WTC11 (cell line): ENCODE data around the gene NFIA.

ENCODE experiments used
- E2F5 ChIP-seq: sonication (generic); formaldehyde crosslinking; IDR thresholded peaks from 2 replicates; pipeline ENCODE4 v1.8.1; 2022; ENCODE audit warnings: mild to moderate bottlenecking, moderate library complexity, missing genetic modification reagents
- ESRRA ChIP-seq: sonication (generic); formaldehyde crosslinking; IDR thresholded peaks from 2 replicates; pipeline ENCODE4 v1.8.1; 2022; ENCODE audit warnings: mild to moderate bottlenecking, missing genetic modification reagents, borderline replicate concordance
- MLX ChIP-seq: sonication (generic); formaldehyde crosslinking; IDR thresholded peaks from 2 replicates; pipeline ENCODE4 v1.8.1; 2023; ENCODE audit warnings: mild to moderate bottlenecking, missing genetic modification reagents, moderate library complexity
- ZNF263 ChIP-seq: sonication (generic); formaldehyde crosslinking; IDR thresholded peaks from 2 replicates; pipeline ENCODE4 v1.8.1; 2022; ENCODE audit warnings: low read depth, mild to moderate bottlenecking, moderate library complexity, missing genetic modification reagents
- TF ChIP-seq, protein P1 (sequence below): fragments of 200-600 bp; IDR thresholded peaks from 2 replicates; pipeline ENCODE4 v1.8.0; 2022; ENCODE audit warnings: antibody characterized with exemption
- TF ChIP-seq, protein P2 (sequence below): sonication (generic); formaldehyde crosslinking; conservative IDR thresholded peaks from 2 replicates; pipeline ENCODE4 v1.8.1; 2023; ENCODE audit warnings: mild to moderate bottlenecking, low read depth, missing genetic modification reagents, moderate library complexity

DNA sequence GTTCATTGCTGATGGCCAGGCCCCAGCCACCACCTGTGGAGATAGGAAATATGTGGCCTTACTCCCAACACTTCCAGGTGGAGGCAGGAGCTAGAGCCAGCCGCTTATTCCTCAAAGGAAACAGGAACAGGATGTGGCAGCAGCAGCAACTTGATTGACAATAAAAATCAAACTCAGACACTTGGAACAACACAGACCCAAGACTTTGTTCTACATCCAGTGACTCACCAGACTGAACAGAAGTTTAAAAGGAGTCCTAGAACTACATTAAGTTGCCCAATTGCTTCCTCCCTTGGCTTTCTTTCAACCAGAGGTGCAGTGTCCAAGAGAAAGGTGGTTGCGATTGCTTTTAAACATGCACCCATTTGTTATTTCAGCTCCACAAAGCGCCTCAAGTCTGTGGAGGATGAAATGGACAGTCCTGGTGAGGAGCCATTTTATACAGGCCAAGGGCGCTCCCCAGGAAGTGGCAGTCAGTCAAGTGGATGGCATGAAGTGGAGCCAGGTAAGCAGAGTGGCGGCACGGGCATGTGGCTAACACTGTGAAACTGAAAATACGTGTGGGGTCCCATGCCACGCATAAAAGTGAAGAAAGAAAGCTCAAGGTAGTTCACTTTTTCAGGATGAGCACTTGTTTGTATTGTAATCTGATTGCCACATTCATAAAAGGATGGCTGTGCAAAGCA lies 276.6 kb downstream of the NFIA start:
- TF ChIP-seq, protein P1, sequence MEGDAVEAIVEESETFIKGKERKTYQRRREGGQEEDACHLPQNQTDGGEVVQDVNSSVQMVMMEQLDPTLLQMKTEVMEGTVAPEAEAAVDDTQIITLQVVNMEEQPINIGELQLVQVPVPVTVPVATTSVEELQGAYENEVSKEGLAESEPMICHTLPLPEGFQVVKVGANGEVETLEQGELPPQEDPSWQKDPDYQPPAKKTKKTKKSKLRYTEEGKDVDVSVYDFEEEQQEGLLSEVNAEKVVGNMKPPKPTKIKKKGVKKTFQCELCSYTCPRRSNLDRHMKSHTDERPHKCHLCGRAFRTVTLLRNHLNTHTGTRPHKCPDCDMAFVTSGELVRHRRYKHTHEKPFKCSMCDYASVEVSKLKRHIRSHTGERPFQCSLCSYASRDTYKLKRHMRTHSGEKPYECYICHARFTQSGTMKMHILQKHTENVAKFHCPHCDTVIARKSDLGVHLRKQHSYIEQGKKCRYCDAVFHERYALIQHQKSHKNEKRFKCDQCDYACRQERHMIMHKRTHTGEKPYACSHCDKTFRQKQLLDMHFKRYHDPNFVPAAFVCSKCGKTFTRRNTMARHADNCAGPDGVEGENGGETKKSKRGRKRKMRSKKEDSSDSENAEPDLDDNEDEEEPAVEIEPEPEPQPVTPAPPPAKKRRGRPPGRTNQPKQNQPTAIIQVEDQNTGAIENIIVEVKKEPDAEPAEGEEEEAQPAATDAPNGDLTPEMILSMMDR, result no peak
- TF ChIP-seq, protein P2, sequence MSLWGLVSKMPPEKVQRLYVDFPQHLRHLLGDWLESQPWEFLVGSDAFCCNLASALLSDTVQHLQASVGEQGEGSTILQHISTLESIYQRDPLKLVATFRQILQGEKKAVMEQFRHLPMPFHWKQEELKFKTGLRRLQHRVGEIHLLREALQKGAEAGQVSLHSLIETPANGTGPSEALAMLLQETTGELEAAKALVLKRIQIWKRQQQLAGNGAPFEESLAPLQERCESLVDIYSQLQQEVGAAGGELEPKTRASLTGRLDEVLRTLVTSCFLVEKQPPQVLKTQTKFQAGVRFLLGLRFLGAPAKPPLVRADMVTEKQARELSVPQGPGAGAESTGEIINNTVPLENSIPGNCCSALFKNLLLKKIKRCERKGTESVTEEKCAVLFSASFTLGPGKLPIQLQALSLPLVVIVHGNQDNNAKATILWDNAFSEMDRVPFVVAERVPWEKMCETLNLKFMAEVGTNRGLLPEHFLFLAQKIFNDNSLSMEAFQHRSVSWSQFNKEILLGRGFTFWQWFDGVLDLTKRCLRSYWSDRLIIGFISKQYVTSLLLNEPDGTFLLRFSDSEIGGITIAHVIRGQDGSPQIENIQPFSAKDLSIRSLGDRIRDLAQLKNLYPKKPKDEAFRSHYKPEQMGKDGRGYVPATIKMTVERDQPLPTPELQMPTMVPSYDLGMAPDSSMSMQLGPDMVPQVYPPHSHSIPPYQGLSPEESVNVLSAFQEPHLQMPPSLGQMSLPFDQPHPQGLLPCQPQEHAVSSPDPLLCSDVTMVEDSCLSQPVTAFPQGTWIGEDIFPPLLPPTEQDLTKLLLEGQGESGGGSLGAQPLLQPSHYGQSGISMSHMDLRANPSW (CRISPR knock-in tag), result no peak
- no peak for TF ChIP-seq ZNF263
- no peak for TF ChIP-seq ESRRA (CRISPR knock-in tag)
- no peak for TF ChIP-seq E2F5
- no peak for TF ChIP-seq MLX
